Spleen (tissue), 7 donors: ENCODE measurements around the gene PICALM.

Experiments
- POLR2AphosphoS5 ChIP-seq, 3 donors: sonication (generic); formaldehyde crosslinking; IDR thresholded peaks; one replicate each; pipeline ENCODE4 v1.5.1; 2017; ENCODE audit warnings: antibody characterized with exemption in 3 of 3
- TF ChIP-seq, protein P1 (sequence below), 11 experiments: fragments of 200-600 bp in 7 of 11; fragments of 450-650 bp in 4 of 11; sonication (generic) in 4 of 11; IDR thresholded peaks in 8 of 11; conservative IDR thresholded peaks in 3 of 11; 1 replicate in 7 of 11; 2 replicates in 4 of 11; pipeline versions ENCODE4 v1.4.0 to v1.8.0; 2016 to 2021; ENCODE audit warnings: antibody characterized with exemption in 11 of 11, inconsistent platforms in 4 of 11, mild to moderate bottlenecking in 1 of 11
- donor health status: DM: no; HTN: no; CAD: no; lungs with moderate emphysema.
- donor health status: DM: no; HTN: no; CAD: no.
- donor health status: DM: no; HTN: no; CAD: no.

DNA sequence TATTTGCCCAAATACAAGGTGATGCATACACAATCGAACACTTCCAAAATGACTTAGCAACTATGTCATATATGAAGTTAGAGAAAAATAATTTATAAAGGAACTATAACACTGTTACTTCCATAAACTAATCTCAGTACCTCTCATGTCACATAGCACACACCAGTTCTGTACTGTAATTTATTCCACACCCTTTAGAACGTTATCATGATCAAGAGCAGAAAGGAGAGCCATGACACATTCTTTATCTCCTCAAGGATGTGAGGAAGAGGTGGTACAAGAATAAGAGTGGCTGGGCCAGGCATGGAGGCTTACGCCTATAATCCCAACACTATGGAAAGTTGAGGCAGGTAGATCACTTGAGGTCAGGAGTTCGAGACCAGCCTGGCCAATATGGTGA is 31.1 kb downstream of the PICALM start:
- TF ChIP-seq, protein P1, sequence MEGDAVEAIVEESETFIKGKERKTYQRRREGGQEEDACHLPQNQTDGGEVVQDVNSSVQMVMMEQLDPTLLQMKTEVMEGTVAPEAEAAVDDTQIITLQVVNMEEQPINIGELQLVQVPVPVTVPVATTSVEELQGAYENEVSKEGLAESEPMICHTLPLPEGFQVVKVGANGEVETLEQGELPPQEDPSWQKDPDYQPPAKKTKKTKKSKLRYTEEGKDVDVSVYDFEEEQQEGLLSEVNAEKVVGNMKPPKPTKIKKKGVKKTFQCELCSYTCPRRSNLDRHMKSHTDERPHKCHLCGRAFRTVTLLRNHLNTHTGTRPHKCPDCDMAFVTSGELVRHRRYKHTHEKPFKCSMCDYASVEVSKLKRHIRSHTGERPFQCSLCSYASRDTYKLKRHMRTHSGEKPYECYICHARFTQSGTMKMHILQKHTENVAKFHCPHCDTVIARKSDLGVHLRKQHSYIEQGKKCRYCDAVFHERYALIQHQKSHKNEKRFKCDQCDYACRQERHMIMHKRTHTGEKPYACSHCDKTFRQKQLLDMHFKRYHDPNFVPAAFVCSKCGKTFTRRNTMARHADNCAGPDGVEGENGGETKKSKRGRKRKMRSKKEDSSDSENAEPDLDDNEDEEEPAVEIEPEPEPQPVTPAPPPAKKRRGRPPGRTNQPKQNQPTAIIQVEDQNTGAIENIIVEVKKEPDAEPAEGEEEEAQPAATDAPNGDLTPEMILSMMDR (IDR thresholded peaks at IDR 0.05 in 8 of 11, conservative IDR thresholded peaks at IDR 0.05 in 3 of 11) = no peak
- peak in 1 of 3 donors; percentile 13 for TF ChIP-seq POLR2AphosphoS5 (IDR thresholded peaks at IDR 0.05)
